Measurements from ENCODE around the gene ASCL5.

- TF ChIP-seq EGR1 (IDR thresholded peaks at IDR 0.05): no peak
- TF ChIP-seq RAD21 (IDR thresholded peaks at IDR 0.05; ENCODE audit: low read depth): no peak
- no peak for TF ChIP-seq REST (IDR thresholded peaks at IDR 0.05; ENCODE audit: low read depth)
- no peak for TF ChIP-seq EP300 (IDR thresholded peaks at IDR 0.05; ENCODE audit: borderline replicate concordance)
- TF ChIP-seq CREB1 (IDR thresholded peaks at IDR 0.05; ENCODE audit: low read depth): no peak
- no peak for TF ChIP-seq YY1 (IDR thresholded peaks at IDR 0.05; ENCODE audit: low read depth)
- no peak for TF ChIP-seq TAF1 (IDR thresholded peaks at IDR 0.05; ENCODE audit: low read depth)
- TF ChIP-seq TCF12 (IDR thresholded peaks at IDR 0.05; ENCODE audit: low read depth): no peak
- no peak for TF ChIP-seq FOXM1 (IDR thresholded peaks at IDR 0.05; ENCODE audit: borderline replicate concordance, low read depth)
- no peak for TF ChIP-seq TEAD4 (IDR thresholded peaks at IDR 0.05)
- TF ChIP-seq CEBPB (IDR thresholded peaks at IDR 0.05): no peak
These were observed 16.4 kb downstream of the ASCL5 start for GRCh38 chr1:201110616-201111015.
